GM12875 (cell line): ENCODE measurements around the gene RASL12.
"Not testable (repeated sequence)": the region's sequence is repeated elsewhere in the genome, so short reads cannot be mapped to it uniquely, and the experiment has no call there.

ENCODE experiments used
- H3K4me3 ChIP-seq: one replicate; pipeline ENCODE4 v1.5.1; 2011; ENCODE audit warnings: low read depth, low read length, control low read depth
- CTCF ChIP-seq: IDR thresholded peaks from 2 replicates; pipeline ENCODE4 v1.5.1; 2011; ENCODE audit warnings: low read depth, mild to moderate bottlenecking, control low read depth, inconsistent platforms, low read length, moderate library complexity, borderline replicate concordance; ENCODE audit not compliant: insufficient read depth

RASL12 gene

GRCh38 chr15:65081270-65081669 is 13.5 kb upstream of the RASL12 start:
- no peak for TF ChIP-seq CTCF

GRCh38 chr15:65079580-65079979 is 11.8 kb upstream of the RASL12 start:
- no peak overlapping the region for H3K4me3 ChIP-seq
- no peak for TF ChIP-seq CTCF

More at GRCh38 chr15:65081270-65081669, 13.5 kb upstream of the RASL12 start:
- H3K4me3 ChIP-seq: no peak overlapping the region

GRCh38 chr15:65077981-65078352 is 10.2 kb upstream of the RASL12 start:
- TF ChIP-seq CTCF: peak; percentile 35; the same call in 1 of the 2 replicates
- H3K4me3 ChIP-seq: no peak overlapping the region

- no peak overlapping the region for H3K4me3 ChIP-seq
- TF ChIP-seq CTCF: no peak
These were observed 9.6 kb upstream of the RASL12 start for GRCh38 chr15:65077291-65077980.

GRCh38 chr15:65076486-65077290 is 8.9 kb upstream of the RASL12 start, which contains the start of gene KBTBD13:
Gene KBTBD13, plus strand, starts transcription at chr15:65076746. Its CDS starts 70 bp downstream, at chr15:65076816.
- TF ChIP-seq CTCF: no peak
- no peak within 1 kb of the TSS for H3K4me3 ChIP-seq

- H3K4me3 ChIP-seq: not testable (repeated sequence)
These were observed 8.0 kb upstream of the RASL12 start for GRCh38 chr15:65075607-65076395.

GRCh38 chr15:65074946-65075345 is 7.2 kb upstream of the RASL12 start:
- not testable (repeated sequence) for H3K4me3 ChIP-seq
